Stimulated activated effector memory CD8-positive, alpha-beta T cell treated with anti-CD3 and anti-CD28 coated beads, Interleukin-12 subunit alpha, Interleukin-12 subunit beta, amount 100 ng/mL, for 72 hours (primary cell): ENCODE measurements around the gene BCL11B.

Experiments used
- ATAC-seq: fragments of 150-1000 bp; cut with Tn5 transposase; 2 replicates; pipeline ENCODE4 v1.10.0; 2021
- DNase-seq, 2 donors: peaks; one replicate each; pipeline ENCODE4 v3.0.0; 2021 to 2022; ENCODE audit warnings: low spot score in 2 of 2
- H3K27ac Mint-ChIP-seq: one replicate; pipeline ENCODE4 v1.8.0; 2022; ENCODE audit warnings: mild to moderate bottlenecking, mixed read lengths
- H3K36me3 Mint-ChIP-seq: one replicate; pipeline ENCODE4 v1.8.0; 2022; ENCODE audit warnings: mild to moderate bottlenecking, mixed read lengths
- H3K4me1 Mint-ChIP-seq: one replicate; pipeline ENCODE4 v1.8.0; 2022; ENCODE audit warnings: mixed read lengths
- H3K4me3 Mint-ChIP-seq: one replicate; pipeline ENCODE4 v1.8.0; 2022; ENCODE audit warnings: mild to moderate bottlenecking, mixed read lengths
- H3K9me3 Mint-ChIP-seq: one replicate; pipeline ENCODE4 v1.8.0; 2022; ENCODE audit warnings: mixed read lengths

The BCL11B gene

GRCh38 chr14:99276482-99276881 is 4.5 kb upstream of the BCL11B start:
- Mint-ChIP-seq H3K36me3 (peaks cover 15% of the 10 kb centered on the region), H3K27ac (no peak overlapping the region), H3K9me3 (no peaks in the 10 kb centered on the region), H3K4me3 (no peak overlapping the region), H3K4me1 (peaks cover 41% of the 10 kb centered on the region)
- no peak for DNase-seq
- no peak for ATAC-seq

DNA sequence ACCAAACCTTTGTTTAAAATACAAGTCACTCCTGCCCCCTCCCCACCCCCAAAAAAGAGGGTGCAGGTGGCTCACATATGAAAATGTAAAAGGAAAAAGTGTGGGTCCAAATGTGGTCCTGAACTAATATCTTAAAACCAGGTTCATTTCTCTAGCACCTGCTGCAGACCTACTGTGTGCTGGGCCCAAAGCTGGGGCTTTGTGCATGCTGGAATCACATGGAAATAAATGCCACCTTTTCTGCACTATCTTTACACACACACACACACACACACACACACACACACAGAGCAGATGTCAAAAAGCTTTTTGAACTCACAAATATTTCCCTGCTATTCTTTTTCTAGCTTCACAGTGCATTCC is 3.2 kb upstream of the BCL11B start:
- Mint-ChIP-seq H3K4me3 (peak overlapping the region; percentile 89), H3K36me3 (peaks cover 22% of the 10 kb centered on the region), H3K4me1 (peaks cover 28% of the 10 kb centered on the region), H3K9me3 (no peaks in the 10 kb centered on the region), H3K27ac (peak overlapping the region; percentile 77)
- DNase-seq (no peak), ATAC-seq (no peak)

GRCh38 chr14:99274346-99275221 is 2.6 kb upstream of the BCL11B start:
- Mint-ChIP-seq H3K4me1 (peaks cover 28% of the 10 kb centered on the region), H3K4me3 (peak overlapping the region; percentile 89), H3K36me3 (peaks cover 28% of the 10 kb centered on the region), H3K27ac (peak overlapping the region; percentile 77), H3K9me3 (no peaks in the 10 kb centered on the region)
- ATAC-seq: peak; percentile 47
- DNase-seq: peak in 1 of 2 donors; percentile 83

DNA sequence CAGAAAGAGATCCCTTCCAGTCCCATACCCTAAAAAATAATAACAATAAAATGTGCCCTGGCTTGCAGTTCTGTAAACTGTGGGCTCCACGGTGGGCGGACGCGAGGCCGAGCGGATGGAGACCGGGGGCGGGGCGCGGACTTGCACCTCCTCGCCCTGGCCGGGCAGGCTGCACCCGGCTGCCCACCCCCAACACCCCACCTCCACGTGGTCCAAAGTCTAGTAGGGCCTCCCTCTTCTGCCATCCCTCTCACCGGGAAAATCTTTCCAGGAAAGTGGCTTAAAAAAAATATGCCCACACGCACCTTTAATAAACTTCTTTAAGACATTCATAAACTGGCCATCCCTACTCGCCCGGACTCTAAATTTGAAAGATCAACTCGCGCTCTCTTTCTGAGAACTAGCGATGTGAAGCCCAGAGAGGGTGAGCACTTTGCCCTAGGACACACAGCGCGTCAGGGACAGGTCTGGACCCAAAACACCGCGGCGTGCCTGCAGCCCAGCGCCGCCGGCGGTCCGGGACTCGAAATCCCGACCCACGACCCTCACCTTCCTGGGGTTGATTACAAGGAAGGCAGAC is 1.9 kb upstream of the BCL11B start:
- Mint-ChIP-seq H3K9me3 (no peaks in the 10 kb centered on the region), H3K4me1 (peaks cover 29% of the 10 kb centered on the region), H3K27ac (peak overlapping the region; percentile 77), H3K4me3 (peak overlapping the region; percentile 89), H3K36me3 (peaks cover 35% of the 10 kb centered on the region)
- peak in 1 of 2 donors; percentile 82 for DNase-seq
- peak; percentile 35 for ATAC-seq

DNA sequence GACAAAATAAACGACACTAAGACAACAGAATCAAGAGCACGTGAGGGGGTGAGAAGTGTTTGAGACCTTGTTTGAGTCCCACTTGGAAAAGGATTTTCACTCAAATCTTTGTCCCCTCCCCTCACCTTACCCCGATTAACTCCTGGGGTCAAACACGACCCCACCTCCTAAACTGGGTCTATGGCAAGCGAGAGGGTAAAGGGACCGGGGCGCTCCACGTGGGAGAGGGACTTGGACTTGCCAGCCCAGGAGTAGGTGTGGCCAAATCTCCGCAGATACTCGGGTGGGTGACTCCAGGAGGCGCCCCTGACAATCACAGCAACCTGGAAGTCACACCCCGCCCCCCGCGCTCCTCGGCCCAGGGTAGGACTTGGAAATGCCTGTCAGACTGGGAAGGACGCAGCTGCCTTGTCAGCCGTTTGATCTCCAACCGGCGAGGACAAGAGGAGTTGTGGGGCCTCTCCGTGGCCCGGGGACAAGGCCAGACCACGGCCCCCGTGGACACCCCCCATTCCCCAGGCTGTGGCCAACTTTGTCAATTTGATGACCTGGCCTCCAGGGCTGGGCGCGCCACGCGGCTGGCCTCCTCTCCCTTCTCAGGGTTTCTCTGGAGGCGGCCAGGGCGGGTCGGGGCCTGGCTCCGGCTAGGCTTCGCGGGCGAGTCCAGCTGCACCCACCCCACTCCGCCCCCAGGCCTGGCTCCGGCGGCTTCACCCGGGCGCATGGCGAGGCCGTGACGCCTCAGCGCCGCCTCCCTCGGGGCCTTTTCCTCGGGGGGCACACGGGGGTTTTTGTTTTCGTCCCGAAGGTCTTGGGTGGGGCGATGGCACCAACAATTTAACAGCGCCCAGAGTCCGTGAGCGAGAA is 1.1 kb upstream of the BCL11B start:
- ATAC-seq (peak; percentile 25), DNase-seq (peak in 1 of 2 donors; percentile 84)
- Mint-ChIP-seq H3K36me3 (peaks cover 37% of the 10 kb centered on the region), H3K4me3 (peak overlapping the region; percentile 89), H3K4me1 (peaks cover 36% of the 10 kb centered on the region), H3K9me3 (no peaks in the 10 kb centered on the region), H3K27ac (peak overlapping the region; percentile 99)

GRCh38 chr14:99272632-99272898 is 568 bp upstream of the BCL11B start:
- peaks cover 43% of the 10 kb centered on the region for H3K36me3 Mint-ChIP-seq
- peak overlapping the region; percentile 99 for H3K27ac Mint-ChIP-seq
- H3K9me3 Mint-ChIP-seq: no peaks in the 10 kb centered on the region
- peak overlapping the region; percentile 89 for H3K4me3 Mint-ChIP-seq
- H3K4me1 Mint-ChIP-seq: peaks cover 40% of the 10 kb centered on the region
- DNase-seq (no peak), ATAC-seq (no peak)

GRCh38 chr14:99271221-99271941 is 616 bp downstream of the BCL11B start:
- DNase-seq: no peak
- Mint-ChIP-seq H3K9me3 (no peaks in the 10 kb centered on the region), H3K27ac (peak overlapping the region; percentile 99), H3K4me3 (peak overlapping the region; percentile 89), H3K36me3 (peaks cover 55% of the 10 kb centered on the region), H3K4me1 (peaks cover 43% of the 10 kb centered on the region)
- no peak for ATAC-seq

GRCh38 chr14:99270458-99271220 is 1.4 kb downstream of the BCL11B start:
- H3K4me1 Mint-ChIP-seq: peaks cover 51% of the 10 kb centered on the region
- H3K9me3 Mint-ChIP-seq: no peaks in the 10 kb centered on the region
- DNase-seq (peak; percentile 28 to 79), ATAC-seq (no peak)
- peak overlapping the region; percentile 99 for H3K27ac Mint-ChIP-seq
- peaks cover 61% of the 10 kb centered on the region for H3K36me3 Mint-ChIP-seq
- H3K4me3 Mint-ChIP-seq: peak overlapping the region; percentile 89

DNA sequence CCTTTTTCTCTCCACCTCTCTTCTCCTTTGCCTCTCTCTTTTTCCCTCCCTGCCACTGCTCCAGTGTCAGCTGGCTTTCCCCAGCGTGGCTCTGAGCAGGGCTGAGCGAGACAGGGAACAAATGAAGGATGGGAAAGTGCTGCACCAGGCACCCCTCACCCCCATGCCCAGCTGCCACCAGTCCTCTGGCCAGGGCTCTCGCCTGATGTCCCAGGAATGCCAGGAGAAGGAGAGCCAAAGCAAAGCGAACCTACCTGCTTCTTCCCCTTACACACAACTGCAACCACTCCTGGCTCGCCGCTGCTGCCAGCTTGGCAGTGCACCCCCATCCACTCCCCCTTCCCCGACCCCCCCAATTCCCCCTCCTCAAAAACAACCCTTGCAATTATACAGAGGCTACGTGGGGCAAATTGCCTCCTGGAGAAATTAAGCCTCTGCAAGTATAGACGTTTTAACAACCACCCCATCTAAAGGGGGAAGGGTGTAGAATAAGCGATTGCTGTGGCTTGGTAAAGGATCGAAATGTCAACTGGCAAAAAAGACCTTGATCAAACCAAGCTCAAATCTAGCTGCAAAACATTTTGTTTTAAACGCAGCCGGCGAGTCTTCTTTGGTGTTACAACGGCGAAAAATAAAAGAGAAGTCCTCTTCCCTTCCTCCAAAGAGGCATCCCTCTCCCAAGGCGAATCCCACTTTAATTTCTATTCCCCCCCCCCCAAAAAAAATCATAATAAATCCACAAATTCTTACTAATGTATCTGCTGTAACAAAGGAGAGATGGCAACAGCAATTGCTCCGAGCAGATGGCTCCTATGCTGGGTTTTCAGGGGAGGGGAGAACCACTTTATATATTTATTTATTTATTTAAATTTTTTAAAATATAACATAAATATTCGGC is 2.9 kb downstream of the BCL11B start:
- Mint-ChIP-seq H3K9me3 (no peaks in the 10 kb centered on the region), H3K27ac (peak overlapping the region; percentile 99), H3K36me3 (peaks cover 61% of the 10 kb centered on the region), H3K4me1 (peaks cover 56% of the 10 kb centered on the region), H3K4me3 (peak overlapping the region; percentile 89)
- no peak for ATAC-seq
- peak in 1 of 2 donors; percentile 65 for DNase-seq

DNA sequence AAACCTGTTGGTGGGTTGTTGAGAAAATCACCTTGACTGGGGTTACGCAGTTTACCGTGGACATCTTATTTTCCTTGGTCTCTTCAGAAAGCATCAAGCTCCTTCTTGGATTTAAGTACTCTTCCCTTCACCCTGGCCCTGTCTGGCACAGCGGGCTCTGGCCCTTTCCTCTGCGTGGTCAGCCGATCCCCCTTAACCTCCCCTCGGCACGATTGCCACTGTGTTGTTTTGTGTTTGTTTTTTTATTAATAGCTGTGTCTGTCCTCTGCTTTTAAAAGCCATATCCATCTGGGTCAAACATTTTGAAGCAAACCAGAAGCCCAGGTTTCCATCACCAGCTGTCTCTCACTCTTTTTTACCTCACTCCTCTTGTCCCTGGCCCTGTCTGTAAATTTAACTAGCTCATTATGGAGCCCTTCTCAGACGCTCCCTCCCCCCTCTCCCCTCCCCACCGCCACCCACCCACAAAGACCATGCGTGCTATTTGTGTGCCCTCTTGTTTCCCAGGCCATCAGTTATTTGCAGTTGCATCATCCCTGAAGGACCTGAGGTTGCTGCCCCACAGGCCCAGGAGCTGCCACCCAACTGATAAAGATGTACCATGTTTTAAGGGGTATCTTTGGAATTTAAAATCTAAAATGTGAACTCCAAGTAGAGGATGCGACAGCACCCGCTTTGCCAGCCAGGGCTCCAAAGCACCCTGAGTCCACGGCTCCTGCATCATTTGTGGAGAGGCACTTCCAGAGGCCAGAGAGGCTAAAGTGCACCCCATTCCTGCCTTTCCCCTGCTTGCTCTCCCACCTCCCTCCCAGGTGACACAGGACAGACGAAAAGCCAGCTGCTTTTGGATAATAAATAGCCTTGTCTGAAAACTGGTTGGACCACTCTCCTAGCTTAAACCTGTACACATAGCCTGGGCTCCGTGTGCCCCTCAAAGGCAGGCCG is 3.9 kb downstream of the BCL11B start:
- peaks cover 71% of the 10 kb centered on the region for H3K36me3 Mint-ChIP-seq
- peaks cover 65% of the 10 kb centered on the region for H3K4me1 Mint-ChIP-seq
- ATAC-seq: no peak
- peak overlapping the region; percentile 99 for H3K27ac Mint-ChIP-seq
- H3K9me3 Mint-ChIP-seq: no peaks in the 10 kb centered on the region
- peak overlapping the region; percentile 89 for H3K4me3 Mint-ChIP-seq
- peak in 1 of 2 donors; percentile 68 for DNase-seq

GRCh38 chr14:99267381-99267780 is 4.6 kb downstream of the BCL11B start:
- H3K36me3 Mint-ChIP-seq: peaks cover 71% of the 10 kb centered on the region
- peak overlapping the region; percentile 89 for H3K4me3 Mint-ChIP-seq
- peaks cover 65% of the 10 kb centered on the region for H3K4me1 Mint-ChIP-seq
- H3K9me3 Mint-ChIP-seq: no peaks in the 10 kb centered on the region
- peak overlapping the region; percentile 99 for H3K27ac Mint-ChIP-seq
- no peak for ATAC-seq
- no peak for DNase-seq

GRCh38 chr14:99266181-99267178 is 5.5 kb downstream of the BCL11B start:
- peak; percentile 88 to 93 for DNase-seq
- peak overlapping the region; percentile 99 for H3K27ac Mint-ChIP-seq
- peaks cover 72% of the 10 kb centered on the region for H3K4me1 Mint-ChIP-seq
- H3K36me3 Mint-ChIP-seq: peaks cover 71% of the 10 kb centered on the region
- H3K4me3 Mint-ChIP-seq: peak overlapping the region; percentile 89
- H3K9me3 Mint-ChIP-seq: no peaks in the 10 kb centered on the region
- ATAC-seq: peak; percentile 67
